Measurements from ENCODE around the gene PHF2.
"Not testable (repeated sequence)": the region's sequence is repeated elsewhere in the genome, so short reads cannot be mapped to it uniquely, and the experiment has no call there.

Gene PHF2

DNA sequence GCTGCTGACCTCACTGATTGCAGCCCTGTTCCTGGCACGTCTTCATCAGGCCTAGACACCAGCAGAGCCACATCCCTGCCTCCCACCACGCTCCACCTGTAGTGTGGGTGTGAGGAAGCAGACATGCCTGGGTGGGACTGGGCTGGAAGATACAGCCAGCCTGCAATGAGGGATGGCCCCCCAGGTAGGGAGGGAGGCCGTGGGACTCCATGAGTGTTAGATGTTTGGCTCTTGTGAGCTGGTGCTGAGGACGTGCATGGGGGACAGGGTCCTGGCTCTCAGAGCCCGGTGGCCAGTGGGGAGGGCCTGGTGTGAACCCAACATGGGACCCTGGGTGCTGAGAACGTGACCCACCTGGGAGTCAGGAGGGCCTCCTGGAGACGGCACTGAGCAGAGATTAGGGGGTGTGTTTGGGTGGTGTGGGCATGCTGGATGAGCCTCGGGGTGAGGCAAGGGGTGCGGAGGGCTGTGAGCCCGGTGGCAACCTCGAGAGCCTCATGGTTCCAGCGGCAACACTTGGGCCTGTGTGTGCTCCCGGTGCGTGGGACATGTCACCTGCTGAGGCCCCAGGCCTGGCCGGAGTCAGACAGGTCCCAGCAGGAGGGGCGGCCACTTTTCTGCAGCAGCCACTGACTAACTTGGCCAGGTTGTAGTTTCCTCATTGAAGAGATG, 87.6 kb downstream of the PHF2 start:
- DNase-seq (ENCODE audit: low read depth in 2 of 2, low spot score in 1 of 2): no peak

- DNase-seq (ENCODE audit: low read depth in 2 of 2, low spot score in 1 of 2): no peak
These were observed 88.3 kb downstream of the PHF2 start for GRCh38 chr9:93664549-93665120.

- no peak for DNase-seq (ENCODE audit: low read depth in 2 of 2, low spot score in 1 of 2)
These were observed 88.8 kb downstream of the PHF2 start for GRCh38 chr9:93665128-93665636.

- no peak for DNase-seq (ENCODE audit: low read depth in 2 of 2, low spot score in 1 of 2)
These were observed 89.5 kb downstream of the PHF2 start for GRCh38 chr9:93665637-93666438.

GRCh38 chr9:93666439-93666784, 90.0 kb downstream of the PHF2 start:
- DNase-seq (ENCODE audit: low read depth in 2 of 2, low spot score in 1 of 2): not testable (repeated sequence)

GRCh38 chr9:93667006-93667405, 90.6 kb downstream of the PHF2 start:
- no peak for DNase-seq (ENCODE audit: low read depth in 2 of 2, low spot score in 1 of 2)

DNA sequence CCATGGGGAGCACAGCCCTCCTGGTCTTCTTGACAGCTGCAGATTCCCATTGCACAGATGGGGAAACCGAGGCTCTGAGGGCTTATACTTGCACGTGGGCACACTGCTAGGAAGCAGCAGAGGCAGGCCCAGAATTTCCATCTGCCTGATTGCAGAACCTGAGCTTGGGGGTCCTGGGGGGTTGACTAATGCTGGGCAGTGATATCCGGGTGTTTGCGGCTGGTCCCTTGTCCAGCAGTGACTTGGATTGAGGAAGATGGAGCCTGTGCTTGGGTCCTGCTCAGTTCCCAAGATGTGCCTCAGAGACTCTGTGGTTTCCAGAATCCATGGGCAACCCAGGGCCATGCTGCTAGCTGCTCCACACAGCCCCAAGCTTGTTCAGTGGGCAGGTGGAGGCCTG, 91.2 kb downstream of the PHF2 start:
- DNase-seq (ENCODE audit: low read depth in 2 of 2, low spot score in 1 of 2): no peak

DNA sequence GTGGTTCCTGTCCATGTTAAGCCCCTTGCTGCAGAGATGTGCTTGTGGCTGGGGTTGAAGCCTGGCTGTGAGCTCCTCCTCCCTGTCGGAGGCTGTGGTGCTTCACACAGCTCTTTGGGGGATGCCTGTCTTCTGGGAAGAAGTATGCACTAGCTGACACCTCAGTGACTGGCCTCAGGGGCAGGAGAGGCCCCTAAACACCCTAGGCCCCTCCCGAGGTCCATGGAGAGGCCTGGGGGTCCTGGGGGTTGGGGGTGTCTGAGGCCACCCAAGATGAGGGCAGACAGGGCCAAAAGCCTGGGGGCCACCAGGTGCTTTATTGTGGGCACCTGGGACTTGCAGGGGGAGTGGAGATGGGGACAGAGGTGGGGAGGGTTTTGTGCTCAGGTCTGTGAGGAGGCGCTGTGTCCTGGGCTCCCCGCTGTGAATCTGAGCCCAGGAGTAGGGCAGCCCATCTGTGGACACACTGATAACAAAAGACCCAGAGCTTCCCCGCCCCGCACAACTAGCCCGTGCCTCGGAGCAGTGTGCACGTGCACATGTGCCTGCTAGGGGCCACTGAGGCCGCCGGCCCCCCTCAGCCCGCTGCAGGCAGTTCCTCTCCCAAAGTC, 92.0 kb downstream of the PHF2 start:
- no peak for DNase-seq (ENCODE audit: low read depth in 2 of 2, low spot score in 1 of 2)

GRCh38 chr9:93669116-93669957, 93.0 kb downstream of the PHF2 start:
- DNase-seq (ENCODE audit: low read depth in 2 of 2, low spot score in 1 of 2): no peak

GRCh38 chr9:93669958-93670207, 93.5 kb downstream of the PHF2 start:
- no peak for DNase-seq (ENCODE audit: low read depth in 2 of 2, low spot score in 1 of 2)

- no peak for DNase-seq (ENCODE audit: low read depth in 2 of 2, low spot score in 1 of 2)
These were observed 94.0 kb downstream of the PHF2 start for GRCh38 chr9:93670208-93671019.

DNA sequence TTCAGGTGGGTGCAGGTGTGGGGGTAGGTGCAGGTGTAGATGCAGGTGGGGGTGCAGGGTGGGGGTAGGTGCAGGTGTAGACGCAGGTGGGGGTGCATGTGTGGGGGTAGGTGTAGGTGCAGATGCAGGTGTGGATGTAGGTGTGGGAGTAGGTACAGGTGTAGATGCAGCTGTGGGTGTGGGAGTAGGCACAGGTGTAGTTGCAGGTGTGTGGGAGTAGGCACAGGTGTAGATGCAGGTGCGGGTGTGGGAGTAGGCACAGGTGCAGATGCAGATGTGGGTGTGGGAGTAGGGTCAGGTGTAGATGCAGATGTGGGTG, 94.6 kb downstream of the PHF2 start:
- no peak for DNase-seq (ENCODE audit: low read depth in 2 of 2, low spot score in 1 of 2)

DNA sequence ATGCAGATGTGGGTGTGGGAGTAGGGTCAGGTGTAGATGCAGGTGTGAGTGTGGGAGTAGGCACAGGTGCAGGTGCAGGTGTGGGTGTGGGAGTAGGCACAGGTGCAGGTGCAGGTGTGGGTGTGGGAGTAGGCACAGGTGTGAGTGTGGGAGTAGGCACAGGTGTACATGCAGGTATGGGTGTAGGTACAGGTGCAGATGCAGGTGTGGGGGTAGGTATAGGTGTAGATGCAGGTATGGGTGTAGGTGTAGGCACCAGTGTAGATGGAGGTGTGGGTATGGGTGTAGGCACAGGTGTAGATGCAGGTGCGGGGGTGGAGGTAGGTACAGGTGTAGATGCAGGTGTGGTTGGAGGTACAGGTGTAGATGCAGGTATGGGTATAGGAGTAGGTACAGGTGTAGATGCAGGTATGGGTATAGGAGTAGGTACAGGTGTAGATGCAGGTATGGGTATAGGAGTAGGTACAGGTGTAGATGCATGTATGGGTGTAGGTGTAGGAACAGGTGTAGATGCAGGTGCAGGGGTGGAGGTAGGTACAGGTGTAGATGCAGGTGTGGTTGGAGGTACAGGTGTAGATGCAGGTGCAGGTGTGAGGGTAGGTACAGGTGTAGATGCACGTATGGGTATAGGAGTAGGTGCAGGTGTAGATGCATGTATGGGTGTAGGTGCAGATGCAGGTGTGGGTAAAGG, 96.1 kb downstream of the PHF2 start:
- not testable (repeated sequence) for DNase-seq (ENCODE audit: low read depth in 2 of 2, low spot score in 1 of 2)

- DNase-seq (ENCODE audit: low read depth in 2 of 2, low spot score in 1 of 2): no peak
These were observed 96.8 kb downstream of the PHF2 start for GRCh38 chr9:93673021-93673838.

DNA sequence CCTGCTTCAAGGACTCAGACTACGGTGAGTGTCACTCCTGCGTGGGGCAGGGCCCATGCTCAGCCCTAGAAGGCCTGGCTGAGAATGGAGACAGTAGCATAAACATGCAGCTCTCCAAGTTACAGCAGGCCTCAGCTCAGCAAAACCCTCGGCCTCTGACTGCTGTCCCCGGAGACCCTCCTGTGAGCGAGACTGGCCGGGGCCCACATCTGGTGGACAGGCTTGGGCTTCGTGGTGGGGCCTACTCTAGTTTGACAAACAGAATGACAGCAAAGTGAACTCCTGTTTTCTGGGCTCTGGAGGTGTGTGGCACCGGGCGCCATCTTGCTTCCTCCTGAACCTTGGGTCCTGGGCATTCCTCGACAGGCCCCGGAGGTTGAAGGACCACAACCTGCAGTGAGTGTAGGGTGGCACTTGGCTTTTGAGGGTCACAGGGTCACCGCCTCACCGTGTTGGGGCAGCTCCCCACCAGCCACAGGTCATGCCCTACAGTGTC, 97.5 kb downstream of the PHF2 start:
- no peak for DNase-seq (ENCODE audit: low read depth in 2 of 2, low spot score in 1 of 2)

DNA sequence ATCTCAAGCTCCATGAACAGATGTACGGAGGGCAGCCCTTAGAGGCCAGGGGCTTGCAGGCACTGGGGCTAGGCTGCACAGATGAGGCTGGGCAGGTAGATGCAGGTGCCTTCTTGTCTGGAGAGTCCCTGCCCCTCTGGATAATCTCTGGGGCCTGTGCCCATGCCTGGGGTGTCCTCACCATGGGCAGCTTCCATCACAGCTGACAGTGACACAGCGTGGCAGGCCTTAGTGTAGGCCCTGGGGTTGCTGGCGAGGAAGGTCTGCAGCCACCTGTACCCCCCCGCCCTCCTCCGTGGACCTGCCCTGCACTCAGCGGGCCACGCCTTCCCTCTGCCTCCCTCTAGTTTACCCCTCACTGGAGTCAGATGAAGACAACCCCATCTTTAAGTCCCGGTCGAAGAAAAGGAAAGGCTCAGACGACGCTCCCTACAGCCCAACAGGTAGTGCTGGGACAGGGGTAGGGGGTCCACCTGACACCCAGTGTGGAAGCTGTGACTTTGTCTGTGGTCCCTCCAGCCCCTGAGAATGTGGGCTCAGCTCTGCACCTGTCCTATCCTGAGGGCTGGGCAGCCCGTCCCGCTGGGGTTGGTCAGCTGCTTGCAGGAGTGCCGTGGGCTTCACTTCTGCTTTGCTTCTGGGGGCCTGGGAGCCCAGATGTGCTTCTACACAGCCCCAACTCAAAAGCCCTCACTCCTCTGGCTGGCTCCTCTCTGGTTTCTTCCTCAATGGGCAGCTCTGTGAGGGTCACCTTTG, 98.4 kb downstream of the PHF2 start:
- no peak for DNase-seq (ENCODE audit: low read depth in 2 of 2, low spot score in 1 of 2)

DNA sequence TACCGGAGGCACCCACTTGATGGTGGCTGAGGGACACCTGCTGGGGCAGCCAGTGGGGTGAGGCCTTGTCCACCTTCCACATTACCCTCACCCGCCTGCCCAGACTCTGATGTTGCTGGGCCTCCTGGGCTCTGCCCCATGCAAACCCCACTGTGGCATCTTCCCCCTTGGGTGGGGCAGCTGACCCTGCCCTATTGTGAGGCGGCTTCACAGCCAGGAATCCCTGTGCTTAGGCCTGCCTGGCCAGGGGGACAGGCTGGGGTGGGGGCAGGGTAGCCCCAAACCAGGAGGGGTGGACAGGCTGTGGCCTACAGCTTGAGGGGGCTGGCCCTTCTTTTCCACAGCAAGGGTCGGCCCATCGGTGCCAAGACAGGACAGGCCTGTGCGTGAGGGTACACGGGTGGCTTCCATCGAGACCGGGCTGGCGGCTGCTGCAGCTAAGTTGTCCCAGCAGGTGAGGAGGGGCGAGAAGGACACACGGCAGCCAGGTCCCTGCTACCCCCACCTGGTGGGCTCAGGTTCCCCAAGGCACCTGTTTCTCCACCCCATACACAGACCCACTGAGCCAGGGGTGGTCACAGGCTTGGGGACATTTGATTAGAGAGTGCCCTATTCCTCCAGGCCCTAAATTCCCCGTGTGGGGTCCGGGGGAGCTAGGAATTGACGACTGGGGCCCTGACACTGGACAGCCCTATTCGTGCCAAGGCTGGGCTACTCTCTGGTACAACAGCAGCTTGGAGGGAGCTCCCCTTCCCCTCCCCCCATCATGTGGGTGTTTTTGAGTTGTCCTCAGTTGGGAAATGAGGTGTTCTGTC, 99.2 kb downstream of the PHF2 start:
- no peak for DNase-seq (ENCODE audit: low read depth in 2 of 2, low spot score in 1 of 2)
